Measurements from ENCODE around the gene DLX2.
"Not testable (repeated sequence)": the region's sequence is repeated elsewhere in the genome, so short reads cannot be mapped to it uniquely, and the experiment has no call there.

The DLX2 gene

DNA sequence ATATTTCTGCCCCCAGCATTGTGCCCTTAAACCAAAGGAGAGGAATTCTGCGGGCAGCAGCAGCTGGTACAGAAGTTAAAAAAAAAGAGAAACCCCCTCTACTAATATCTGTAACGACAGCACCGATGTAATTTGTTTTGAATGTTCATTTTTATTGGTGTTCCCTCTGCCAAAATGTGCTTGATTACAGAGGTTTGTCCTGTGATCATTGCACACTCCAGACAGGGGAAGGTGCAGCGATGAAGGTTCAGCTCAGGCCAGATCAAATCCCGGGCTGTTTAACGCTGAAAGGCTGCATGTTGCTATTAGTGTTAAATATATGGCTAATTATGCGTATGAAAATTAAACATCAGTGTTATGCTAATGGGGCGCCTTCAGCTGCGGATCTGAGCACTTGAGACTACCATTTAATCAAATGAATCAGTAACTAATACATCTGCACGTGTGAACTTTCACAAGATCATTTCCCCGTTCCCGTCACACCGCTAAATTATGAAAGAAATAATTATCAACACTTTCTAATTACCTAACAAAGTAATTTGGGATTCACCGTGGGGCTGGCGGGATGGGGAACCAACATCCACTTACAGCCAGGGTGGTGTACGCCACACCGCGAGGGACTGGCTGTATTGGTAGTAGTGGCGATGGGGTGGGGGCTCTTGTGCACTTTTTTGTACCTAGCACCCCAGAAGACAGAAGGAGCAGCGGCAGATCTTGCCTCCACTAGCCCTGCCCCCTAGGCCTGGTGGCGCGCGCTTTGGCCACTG, 18.9 kb downstream of the DLX2 start:
- DNase-seq, result no peak

DNA sequence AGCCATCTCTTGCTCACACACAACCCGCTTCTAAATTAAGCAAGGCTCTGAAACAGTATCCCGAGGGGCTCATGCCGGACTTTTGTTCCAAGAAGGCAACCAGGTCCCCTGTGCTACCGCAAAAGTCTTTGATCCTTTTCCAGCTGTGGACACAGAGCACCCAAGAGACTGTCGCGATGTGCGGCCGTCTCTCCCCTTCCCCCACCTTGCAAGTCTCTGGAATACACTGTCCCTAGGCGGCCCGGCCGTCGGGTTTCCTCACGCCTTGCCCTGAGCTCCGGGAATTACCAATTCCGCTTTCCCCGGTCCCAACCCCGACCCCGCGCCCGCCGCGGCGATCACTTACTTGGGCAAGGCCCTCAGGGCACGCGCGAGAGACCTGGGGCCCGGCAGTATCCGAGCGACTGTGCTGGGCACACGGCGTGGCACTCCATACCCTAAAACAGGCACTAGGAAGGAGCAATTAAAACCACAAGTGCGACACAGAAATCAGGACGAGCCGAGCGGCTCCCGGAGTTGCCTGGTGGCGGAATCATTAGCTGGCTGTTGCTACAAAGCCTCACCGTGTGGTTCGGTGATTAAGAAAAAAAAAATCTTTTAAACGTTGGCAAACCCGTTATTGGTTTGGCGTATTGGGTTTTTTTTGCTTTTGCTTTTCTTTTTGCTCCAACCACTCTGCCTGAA, 19.6 kb downstream of the DLX2 start:
- no peak for DNase-seq

DNA sequence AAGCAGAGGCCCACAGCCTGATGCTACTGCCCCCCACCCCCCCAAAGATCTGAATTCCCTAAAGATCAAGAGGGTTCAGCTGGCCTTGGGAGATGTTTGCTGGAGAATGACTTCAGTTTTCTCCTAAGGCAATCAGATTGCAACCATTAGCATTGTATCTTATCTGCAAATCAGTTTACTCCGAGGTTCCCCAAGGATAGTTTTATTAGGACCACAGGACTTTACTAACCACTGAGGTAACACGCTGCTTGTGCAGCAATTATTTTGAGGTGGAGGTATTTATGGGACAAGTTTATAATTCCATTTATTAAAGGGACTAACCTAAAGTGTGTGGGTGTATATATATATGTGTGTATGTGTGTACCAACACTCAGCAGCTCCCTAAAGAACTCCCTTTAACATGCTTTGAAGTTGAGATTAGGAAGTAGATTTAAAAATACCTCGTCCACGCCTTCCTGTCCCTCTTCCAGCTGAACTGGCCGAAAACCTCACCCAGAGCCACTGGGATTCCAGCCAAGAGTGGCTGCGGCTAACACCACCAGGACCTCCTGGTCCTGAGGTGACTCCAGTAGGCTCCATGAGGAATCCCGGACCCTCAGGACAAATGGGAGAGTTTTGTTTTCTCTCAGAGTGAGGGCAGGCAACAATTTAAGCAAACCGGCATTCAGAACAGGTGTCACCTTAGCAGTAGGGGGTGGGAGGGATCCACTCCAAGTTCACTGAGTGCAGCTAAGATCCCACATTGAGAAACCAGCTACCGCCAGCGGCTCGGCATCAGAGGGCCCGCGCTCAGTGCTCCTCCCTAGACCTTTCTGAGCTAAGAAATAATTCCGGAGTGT, 20.4 kb downstream of the DLX2 start:
- DNase-seq, result no peak

DNA sequence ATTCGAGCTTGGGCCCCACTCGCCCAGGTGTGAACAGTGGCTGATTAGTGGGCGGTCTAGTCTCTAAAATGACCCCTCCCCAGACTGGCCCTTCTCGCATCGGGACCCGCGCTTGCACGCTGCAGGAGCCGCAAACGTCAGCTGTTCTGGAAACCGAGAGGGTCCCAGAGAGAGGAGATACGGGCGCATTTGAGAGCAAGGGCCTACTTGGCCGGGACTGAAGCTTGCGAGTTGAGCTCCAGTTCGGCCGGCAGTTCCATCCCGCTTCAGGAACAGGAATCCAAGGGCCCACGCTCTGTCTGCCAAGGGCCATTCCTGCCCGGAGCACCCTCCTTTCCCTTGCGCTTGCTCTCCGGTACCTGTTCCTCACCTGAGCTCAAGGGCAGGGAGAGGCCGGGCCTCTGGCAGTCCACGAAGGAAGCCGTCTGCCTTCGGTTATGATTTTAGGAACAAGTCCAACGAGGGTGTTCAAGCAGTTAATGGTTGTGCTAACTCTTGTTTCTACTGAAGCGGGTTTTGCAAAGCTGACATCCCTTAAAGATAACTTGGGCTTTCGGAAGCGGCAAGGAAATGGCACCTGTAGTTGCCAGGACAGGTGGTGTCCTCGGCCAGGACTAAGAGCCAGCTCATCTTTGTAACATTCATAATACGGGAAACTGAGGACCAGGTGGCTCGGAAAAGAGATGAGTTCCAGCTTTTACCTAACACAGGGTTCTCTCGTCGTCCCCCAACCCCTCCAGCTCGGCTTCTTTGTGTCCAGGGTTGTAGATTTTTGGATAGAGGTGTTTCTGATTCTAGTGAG, 21.3 kb downstream of the DLX2 start:
- no peak for DNase-seq

DNA sequence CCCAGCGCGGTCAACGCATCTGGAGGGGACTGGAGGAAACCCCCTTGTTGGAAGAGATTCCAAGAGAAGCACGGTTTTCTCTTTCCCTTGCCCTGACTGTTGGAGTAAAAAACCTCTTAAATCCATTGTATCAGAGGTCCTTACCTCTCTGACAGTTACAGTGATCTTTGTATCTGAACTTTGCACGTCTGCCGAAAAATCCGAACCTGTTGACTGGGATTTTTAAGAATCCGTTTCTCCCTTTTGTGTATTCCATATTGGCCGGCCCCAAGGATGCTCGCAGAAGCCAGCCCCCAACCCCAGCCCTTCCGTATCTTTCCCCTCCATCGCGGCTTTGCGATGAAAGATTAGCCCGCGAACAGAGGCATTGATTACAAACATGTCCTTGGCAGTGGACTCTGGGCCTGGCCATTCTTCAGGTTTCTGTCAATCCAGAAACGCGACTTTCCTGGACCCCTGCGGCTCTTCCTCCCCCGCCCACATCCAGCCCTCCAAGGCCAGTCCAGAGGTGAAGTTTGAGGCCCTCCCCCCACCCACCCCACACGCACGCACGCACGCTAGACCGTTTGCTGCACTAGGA, 22.0 kb downstream of the DLX2 start:
- DNase-seq, result no peak

DNA sequence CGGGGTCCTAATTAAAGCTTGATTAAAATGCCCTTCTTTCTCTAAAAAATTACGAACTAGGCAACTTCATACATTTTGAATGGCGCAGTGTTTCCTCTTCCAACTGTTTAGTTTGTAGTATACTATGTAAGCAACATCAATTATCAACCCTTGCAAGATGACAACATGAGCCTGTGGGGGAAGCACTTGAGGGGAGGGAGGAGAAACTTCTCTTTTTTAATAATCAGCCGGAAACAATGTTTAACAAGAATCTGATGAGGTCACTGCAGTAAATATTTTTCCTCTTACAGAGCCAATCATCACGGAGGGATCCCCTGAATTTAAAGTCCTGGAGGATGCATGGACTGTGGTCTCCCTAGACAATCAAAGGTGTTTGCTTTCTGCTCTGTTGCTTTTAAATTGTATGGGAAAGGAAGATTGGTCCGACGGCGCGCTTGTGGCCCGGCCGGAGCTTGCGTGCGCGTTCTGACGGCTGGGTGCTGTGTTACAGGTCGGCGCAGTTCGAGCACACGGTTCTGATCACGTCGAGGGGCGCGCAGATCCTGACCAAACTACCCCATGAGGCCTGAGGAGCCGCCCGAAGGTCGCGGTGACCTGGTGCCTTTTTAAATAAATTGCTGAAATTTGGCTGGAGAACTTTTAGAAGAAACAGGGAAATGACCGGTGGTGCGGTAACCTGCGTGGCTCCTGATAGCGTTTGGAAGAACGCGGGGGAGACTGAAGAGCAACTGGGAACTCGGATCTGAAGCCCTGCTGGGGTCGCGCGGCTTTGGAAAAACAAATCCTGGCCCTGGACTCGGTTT, 22.7 kb downstream of the DLX2 start:
- DNase-seq, result no peak

DNA sequence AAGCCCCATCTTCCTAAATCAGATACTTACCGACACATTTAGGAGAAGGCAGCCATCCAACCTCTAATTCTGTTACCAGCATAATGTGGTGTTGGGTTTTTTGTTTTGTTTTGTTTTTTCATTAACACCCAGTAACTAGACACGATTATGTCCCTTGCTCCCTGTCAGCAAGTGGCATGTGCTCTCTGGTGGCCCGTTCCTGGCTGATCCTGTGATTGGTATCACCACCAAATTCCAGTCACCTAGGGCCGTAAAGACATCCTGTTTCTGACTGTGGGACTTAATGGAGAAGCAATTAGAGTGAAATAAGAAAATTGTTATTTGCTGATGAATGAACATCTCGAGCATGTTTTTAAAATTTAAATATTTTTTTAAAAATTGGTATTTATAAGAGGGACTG, 23.3 kb downstream of the DLX2 start:
- no peak for DNase-seq

DNA sequence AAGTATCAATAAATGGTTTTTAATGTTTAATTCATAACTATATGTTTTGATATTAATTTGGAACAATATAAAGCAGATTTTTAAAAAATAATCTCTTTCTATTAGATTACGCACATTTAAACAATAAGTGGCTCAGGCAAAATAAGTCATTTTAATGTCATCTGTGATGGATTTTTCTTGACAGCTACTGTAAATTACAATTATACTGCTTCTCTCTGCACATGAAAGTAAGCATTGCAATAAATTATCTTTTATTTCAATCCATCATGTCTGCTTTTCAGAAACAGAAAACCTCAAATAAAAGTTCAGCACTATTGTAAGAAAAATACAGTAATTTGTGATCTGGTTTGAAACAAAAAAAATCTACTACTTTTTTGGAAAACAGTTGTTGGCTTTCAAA, 28.4 kb downstream of the DLX2 start:
- no peak for DNase-seq

DNA sequence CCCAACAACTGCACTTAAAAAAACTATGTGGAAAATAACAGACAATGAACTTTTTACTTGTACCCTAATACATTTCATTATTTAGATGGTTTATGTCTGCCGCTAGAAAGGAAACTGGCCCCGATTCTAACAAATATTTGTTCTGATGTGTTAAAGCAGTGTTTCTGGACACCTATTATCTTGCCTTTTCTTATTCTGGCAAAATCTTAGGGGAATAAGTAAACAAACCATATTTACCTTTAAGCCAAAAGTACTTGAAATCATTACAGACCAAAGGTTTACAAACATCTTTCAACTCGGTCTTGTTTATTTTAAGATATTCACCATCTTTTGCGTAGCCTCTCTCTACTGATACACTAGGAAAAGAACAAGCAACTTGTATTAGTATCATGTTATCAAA, 29.2 kb downstream of the DLX2 start:
- DNase-seq, result no peak

DNA sequence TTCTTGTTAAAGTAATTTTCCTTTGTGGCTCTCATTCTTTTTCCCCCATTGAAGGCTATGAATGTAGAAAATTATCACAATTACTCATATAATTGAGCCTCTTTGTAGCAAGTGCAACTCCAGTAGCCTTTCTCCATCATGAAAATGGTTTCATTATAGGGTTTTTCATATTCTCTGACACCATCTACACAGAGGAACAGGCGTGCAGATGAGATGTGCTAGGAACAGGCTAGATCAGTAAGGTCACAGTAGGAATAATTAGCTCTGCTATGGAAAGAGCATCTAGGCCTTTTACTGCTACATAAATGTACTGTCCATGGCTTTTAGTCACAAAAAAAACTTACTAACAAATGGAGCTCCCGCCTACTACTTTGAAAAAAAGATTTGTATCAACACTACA, 30.0 kb downstream of the DLX2 start:
- DNase-seq, result no peak

DNA sequence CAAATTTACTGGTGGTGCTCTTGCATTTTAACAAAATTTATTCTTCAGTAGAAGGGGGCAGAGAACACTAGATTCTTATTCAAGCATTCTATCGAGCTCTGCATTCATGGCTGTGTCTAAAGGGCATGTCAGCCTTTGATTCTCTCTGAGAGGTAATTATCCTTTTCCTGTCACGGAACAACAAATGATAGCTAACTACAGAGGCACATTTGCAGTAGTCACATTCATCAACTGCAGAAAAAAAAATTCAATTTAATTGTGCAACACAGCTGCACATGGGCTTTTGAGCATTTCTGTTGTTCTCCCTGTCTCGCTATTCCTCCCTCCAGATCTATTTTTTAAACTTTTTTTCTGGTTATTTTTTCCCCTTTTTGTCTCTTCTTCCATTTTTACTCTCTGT, 30.4 kb downstream of the DLX2 start:
- DNase-seq, result no peak

DNA sequence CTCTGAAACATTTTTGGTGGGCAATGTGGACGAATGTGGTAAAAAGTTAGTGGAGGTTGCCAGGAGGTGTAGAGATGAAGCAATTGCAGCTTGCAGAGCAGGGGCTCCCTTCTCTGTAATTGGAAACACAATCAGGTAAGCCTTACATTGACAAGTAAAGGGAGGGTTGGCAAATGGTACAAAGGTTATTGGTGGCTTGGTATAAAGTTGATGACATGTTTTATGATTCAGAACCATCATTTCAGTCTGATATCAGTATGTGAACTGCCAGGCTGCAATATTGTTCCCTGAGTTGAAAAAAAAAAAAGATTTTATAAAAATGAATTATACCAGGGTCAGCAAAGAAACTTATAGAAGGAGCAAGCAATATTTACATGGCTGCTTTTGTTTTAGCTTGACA, 31.8 kb downstream of the DLX2 start:
- no peak for DNase-seq

DNA sequence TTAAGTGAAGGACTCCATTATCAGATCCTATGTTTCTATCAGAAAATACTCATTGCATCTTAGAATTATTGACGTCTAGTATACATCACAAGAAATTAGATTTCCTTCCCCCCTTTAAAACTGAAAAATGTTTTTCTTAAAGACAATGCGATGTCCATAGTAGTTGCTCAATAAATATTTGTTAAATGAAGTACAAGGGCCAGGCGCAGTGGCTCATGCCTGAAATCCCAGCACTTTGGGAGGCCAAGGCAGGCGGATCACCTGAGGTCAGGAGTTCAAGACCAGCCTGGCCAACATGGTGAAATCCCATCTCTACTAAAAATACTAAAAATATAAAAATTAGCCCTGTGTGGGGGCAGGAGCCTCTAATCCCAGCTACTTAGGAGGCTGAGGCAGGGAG, 34.8 kb downstream of the DLX2 start:
- DNase-seq, result not testable (repeated sequence)

DNA sequence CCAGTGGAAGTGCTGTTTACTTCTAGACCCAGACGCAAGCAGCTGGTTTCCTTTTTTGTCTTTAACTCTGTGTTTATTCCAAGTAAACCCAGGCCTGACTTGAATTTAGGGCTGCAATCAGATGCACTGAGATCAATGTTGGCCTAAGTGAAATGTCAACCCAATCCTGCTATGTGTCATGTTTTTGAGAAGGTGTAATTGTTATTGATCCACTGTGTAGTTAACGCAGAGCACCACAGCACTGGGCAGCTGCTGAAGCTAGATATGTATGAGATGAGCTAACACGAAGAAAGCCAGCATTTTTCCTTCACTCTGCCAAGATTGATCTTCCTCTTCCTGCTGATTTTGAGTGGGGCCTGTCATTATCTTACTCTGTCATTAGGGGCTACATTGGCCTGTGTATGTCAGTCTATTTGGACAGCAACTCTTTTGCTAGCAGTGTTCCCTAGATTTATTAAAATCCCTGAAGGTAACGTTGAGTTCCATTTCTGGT, 36.3 kb downstream of the DLX2 start:
- DNase-seq, result no peak

DNA sequence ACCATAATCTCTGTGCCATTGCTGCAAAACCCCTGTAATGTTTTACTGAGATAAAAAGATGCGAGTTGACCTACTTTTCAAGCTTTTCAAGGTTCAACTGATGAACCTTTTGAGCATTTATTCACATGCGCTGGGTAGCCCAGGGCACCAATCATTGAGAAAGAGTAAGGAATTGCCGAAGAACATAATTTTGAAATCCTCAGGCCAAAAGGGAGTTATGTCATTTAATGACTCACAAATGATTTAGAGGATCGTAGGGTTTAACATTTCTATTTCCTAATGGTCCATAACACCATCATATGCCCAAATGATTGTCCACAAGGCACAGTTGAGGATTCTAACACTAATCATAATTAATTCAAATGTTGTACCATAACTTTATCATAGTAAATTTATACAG, 37.6 kb downstream of the DLX2 start:
- DNase-seq, result no peak

DNA sequence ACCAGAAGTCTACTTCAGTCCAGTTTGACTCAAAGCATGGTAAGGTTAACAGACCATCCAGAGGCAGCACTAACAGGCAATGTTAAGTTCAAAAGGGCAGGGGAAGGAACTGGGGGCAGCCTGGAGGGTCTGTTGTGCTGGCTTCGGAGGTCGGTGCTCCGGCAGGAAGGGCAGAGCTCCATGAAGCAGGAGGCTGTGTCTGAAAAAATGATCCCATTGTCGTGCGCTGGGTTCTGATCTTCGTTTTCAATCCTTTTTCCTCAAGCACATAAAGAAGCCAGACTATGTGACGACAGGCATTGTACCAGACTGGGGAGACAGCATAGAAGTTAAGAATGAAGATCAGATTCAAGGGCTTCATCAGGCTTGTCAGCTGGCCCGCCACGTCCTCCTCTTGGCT, 39.3 kb downstream of the DLX2 start:
- DNase-seq, result no peak

DNA sequence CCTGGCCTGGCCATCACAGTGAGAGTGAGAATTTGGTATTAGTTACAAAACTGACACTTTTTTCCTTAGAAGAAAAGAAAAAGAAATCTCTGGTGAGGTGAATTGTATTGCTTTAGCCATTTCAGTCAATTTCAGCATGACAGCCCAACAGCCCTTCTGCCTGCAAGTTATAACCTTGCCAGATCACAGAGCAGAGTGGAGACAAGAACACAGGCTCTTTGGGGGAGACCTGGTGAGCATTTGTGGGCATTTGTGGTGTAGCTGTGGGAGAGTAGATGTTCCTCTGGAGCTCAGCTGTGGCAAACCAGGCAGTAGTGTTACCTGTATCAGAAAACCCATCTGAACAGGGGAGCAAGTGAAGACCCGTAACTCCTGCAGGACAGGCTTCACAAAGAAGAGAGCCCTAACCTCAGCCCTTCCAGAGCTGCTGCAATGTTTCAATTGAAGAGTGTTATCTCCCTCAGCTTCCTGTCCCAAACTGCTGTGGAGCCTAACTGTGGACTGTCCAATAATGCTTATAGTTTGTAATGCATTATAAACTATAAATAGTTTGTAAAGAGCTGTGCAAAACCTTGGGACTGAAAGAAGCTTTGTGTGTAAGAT, 40.2 kb downstream of the DLX2 start:
- no peak for DNase-seq

DNA sequence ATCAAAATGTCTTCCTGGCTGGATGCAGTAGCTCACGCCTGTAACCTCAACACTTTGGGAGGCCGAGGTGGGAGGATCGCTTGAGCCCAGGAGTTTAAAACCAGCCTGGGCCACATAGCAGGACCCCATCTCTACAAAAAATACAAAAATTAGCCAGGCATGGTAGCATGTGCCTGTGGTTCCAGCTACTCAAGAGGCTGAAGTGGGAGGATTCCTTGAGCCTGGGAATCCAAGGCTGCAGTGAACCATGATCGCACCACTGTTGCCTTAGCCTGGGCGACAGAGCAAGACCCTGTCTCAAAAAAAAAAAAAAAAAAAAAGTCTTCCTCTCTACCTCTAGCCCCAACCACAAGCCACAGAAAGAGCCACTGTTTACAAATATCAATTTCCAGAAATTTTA, 42.6 kb downstream of the DLX2 start:
- not testable (repeated sequence) for DNase-seq

DNA sequence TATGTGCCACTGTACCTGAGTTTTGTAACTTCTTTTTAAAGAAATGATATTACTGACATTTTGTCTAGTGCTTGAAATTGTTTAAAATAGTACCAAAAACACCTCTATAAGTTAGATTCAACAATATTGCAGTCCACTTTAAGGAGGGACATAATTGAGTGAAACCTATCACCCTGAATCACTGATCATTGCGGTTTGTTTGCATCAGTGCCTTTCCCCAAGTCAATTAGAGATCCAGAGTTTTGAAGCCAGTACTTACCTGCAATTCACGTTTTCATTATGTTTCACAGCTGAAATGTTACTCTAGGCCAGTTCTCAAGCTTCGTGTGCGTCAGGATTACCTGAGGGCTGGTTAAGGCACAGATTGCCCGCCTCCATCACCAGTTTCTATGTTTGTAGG, 44.0 kb downstream of the DLX2 start:
- no peak for DNase-seq

DNA sequence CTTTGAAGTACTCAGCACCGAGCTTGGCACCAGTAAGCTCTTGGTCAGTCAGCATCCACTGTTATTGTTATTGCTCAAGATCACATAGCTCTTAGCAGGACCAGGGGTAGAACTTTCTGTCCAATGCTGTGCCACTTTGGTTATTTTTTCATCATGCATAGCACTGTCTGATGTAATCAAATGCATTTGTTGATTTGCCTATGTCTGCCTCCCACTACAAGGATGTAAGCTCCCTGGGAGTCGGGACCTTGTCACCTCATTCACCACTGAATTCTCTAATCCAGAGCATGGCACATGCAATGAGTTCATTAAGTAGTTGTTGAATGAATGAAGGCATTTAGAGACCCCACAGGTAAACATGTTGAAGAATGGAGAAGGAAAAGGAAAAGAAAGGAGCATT, 46.4 kb downstream of the DLX2 start:
- no peak for DNase-seq
